ENCODE data around the gene PNPLA1. TPM values are rescaled to one million over a fixed set of nuclear protein-coding genes. Genes with fewer than 3 reads are reported as not detected.

Gene PNPLA1
- total RNA-seq, 1 experiment from 2014 or later, result not detected

DNA sequence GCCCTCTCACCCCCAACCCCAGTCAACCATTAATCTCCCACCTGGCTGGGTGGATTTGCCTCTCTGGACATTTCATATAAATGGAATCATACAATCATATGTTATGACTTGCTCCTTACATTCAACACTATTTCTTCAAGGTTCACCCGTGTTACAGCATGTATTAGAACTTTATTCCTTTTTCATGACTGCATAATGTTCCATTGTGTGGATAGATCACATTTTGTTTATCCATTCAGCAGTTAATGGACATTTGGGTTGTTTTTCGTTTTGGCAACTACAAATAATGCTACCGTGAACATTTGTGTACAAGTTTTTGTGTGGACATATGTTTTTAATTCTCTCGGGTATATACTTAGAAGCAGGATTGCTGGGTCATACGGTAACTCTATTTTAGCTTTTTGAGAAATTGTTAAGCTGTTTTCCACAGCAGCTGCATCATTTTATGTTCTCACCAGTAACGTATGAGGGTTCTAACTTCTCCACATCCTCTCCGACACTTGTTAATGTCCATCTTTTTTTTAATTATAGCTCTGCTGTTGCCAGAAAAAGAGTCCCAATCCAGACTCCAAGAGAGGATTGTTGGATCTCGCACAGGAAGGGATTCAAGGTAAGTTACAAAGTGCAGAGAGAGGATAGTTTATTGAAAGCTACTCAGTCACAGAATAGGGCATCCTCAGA is 82.8 kb downstream of the PNPLA1 start:
- no peaks in the 10 kb centered on the region for H3K36me3 ChIP-seq (replicated peaks; ENCODE audit: control insufficient read depth, insufficient read depth, low read length)
- no peak for DNase-seq
- H3K4me3 ChIP-seq (ENCODE audit: insufficient read depth, low read depth, low read length), result no peak overlapping the region
- no peaks in the 10 kb centered on the region for H3K27me3 ChIP-seq (ENCODE audit: control insufficient read depth, insufficient read depth, low read length)

DNA sequence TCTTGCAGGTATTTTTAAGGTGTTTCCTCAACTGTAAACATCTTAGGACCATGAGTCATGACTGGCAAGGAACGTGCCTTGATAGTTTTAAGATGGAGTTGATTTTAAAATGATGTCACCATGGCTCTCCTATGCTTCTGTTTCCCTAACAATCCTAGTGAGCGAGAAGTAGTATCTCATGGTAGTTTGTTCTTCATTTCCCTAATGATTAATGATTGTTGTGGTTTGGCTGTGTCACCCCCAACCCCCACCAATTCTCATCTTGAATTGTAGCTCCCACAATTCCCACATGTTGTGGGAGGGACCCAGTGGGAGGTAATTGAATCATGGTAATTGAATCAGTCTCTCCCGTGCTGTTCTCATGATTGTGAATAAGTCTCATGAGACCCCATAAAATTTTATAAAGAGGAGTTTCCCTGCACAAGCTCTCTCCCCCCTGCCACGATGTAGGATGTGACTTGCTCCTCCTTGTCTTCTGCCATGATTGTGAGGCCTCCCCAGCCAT is 83.6 kb downstream of the PNPLA1 start:
- Histone ChIP-seq H3K27me3 (ENCODE audit: control insufficient read depth, insufficient read depth, low read length) (no peaks in the 10 kb centered on the region), H3K36me3 (replicated peaks; ENCODE audit: control insufficient read depth, insufficient read depth, low read length) (no peaks in the 10 kb centered on the region), H3K4me3 (ENCODE audit: insufficient read depth, low read depth, low read length) (no peak overlapping the region)
- no peak for DNase-seq

DNA sequence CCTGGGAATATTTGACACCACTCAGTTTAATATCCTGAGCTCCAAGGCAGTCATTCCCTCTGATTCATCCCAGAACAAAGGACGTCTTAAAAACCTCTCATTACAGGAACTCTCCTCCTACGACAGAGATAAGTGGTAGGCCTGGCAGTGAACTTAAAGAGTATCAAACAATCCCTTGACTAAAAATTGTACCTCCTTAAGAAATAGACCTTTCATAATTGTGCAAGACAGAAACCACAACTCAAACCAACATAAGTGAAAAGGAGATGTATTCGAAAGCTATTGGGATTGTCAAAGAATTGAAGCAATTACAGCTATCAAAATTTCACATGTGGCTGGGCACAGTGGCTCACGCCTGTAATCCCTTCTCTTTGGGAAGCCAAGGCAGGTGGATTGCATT is 86.0 kb downstream of the PNPLA1 start:
- H3K36me3 ChIP-seq (replicated peaks; ENCODE audit: control insufficient read depth, insufficient read depth, low read length), result no peaks in the 10 kb centered on the region
- H3K4me3 ChIP-seq (ENCODE audit: insufficient read depth, low read depth, low read length), result no peak overlapping the region
- H3K27me3 ChIP-seq (ENCODE audit: control insufficient read depth, insufficient read depth, low read length), result no peaks in the 10 kb centered on the region
- DNase-seq, result no peak

DNA sequence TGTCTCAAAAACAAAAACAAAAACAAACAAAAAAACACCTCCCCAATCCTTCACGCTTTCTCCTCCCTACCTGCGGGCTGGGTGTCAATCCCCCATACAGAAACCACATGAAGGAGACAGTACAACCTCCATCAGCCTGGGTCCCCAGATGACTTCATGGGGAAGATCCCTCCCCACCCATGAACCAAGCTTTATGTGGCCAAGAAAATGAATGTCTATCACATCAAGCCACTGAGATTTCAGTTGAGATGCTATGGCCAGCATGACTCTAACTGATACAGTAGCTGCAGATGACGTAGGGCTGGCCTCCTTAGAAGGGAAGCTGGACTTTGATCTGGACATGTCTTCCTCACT is 88.0 kb downstream of the PNPLA1 start:
- H3K27me3 ChIP-seq (ENCODE audit: control insufficient read depth, insufficient read depth, low read length), result no peaks in the 10 kb centered on the region
- no peaks in the 10 kb centered on the region for H3K36me3 ChIP-seq (replicated peaks; ENCODE audit: control insufficient read depth, insufficient read depth, low read length)
- H3K4me3 ChIP-seq (ENCODE audit: insufficient read depth, low read depth, low read length), result no peak overlapping the region
- no peak for DNase-seq

Other genes with a start within 250 kb of the PNPLA1 start
- gene SLC26A8, start 245.4 kb upstream of the PNPLA1 start, total RNA-seq (2014; rRNA removed; shearing (Covaris generic)), result 0.03 TPM in 1 of 2 replicates, not detected in the other
- gene MAPK14, start 242.3 kb upstream of the PNPLA1 start, total RNA-seq (2014; rRNA removed; shearing (Covaris generic)), result 34.2 and 35.8 TPM in 2 replicates
- 3.2 TPM in 2 replicates for gene MAPK13, start 139.5 kb upstream of the PNPLA1 start, total RNA-seq (2014; rRNA removed; shearing (Covaris generic))
- 12.7 and 15.6 TPM in 2 replicates for gene BRPF3, start 73.3 kb upstream of the PNPLA1 start, total RNA-seq (2014; rRNA removed; shearing (Covaris generic))
- gene BNIP5, start 66.8 kb downstream of the PNPLA1 start, total RNA-seq (2014; rRNA removed; shearing (Covaris generic)), result not detected in 2 replicates
- gene ETV7, start 117.6 kb downstream of the PNPLA1 start, total RNA-seq (2014; rRNA removed; shearing (Covaris generic)), result 0.28 and 1.5 TPM in 2 replicates
- gene PXT1, start 172.8 kb downstream of the PNPLA1 start, total RNA-seq (2014; rRNA removed; shearing (Covaris generic)), result 0.03 TPM in 1 of 2 replicates, not detected in the other
- 38.9 and 46.3 TPM in 2 replicates for gene KCTD20, start 172.9 kb downstream of the PNPLA1 start, total RNA-seq (2014; rRNA removed; shearing (Covaris generic))